ENCODE measurements around the gene REEP6.

The REEP6 gene

GRCh38 chr19:1456121-1456900 lies 34.7 kb upstream of the REEP6 start:
- no peak for DNase-seq (ENCODE audit: low spot score)

- no peak for DNase-seq (ENCODE audit: low spot score)
Observed at GRCh38 chr19:1457031-1457739, 33.8 kb upstream of the REEP6 start.

GRCh38 chr19:1457892-1458291 lies 33.1 kb upstream of the REEP6 start:
- no peak for DNase-seq (ENCODE audit: low spot score)

GRCh38 chr19:1459479-1459878 lies 31.5 kb upstream of the REEP6 start:
- no peak for DNase-seq (ENCODE audit: low spot score)

GRCh38 chr19:1460033-1460995 lies 30.7 kb upstream of the REEP6 start:
- DNase-seq (ENCODE audit: low spot score), result no peak

- DNase-seq (ENCODE audit: low spot score), result no peak
Observed at GRCh38 chr19:1461862-1462261, 29.1 kb upstream of the REEP6 start.

- DNase-seq (ENCODE audit: low spot score), result no peak
Observed at GRCh38 chr19:1465191-1466016, 25.6 kb upstream of the REEP6 start.

- DNase-seq (ENCODE audit: low spot score), result no peak
Observed at GRCh38 chr19:1466018-1466460, 24.9 kb upstream of the REEP6 start.

GRCh38 chr19:1466461-1467214 lies 24.3 kb upstream of the REEP6 start:
- no peak for DNase-seq (ENCODE audit: low spot score)

GRCh38 chr19:1467215-1467489 lies 23.8 kb upstream of the REEP6 start:
- DNase-seq (ENCODE audit: low spot score), result no peak

- DNase-seq (ENCODE audit: low spot score), result no peak
Observed at GRCh38 chr19:1467490-1468273, 23.3 kb upstream of the REEP6 start.

GRCh38 chr19:1468274-1468820 lies 22.6 kb upstream of the REEP6 start:
- DNase-seq (ENCODE audit: low spot score), result no peak

GRCh38 chr19:1468821-1469254 lies 22.1 kb upstream of the REEP6 start:
- no peak for DNase-seq (ENCODE audit: low spot score)

GRCh38 chr19:1469255-1470054 lies 21.5 kb upstream of the REEP6 start:
- no peak for DNase-seq (ENCODE audit: low spot score)

- DNase-seq (ENCODE audit: low spot score), result no peak
Observed at GRCh38 chr19:1470055-1470304, 21.0 kb upstream of the REEP6 start.

GRCh38 chr19:1470305-1471009 lies 20.5 kb upstream of the REEP6 start:
- no peak for DNase-seq (ENCODE audit: low spot score)

- DNase-seq (ENCODE audit: low spot score), result no peak
Observed at GRCh38 chr19:1471010-1471514, 19.9 kb upstream of the REEP6 start.

- no peak for DNase-seq (ENCODE audit: low spot score)
Observed at GRCh38 chr19:1471515-1472160, 19.3 kb upstream of the REEP6 start.
